Erythroblast (primary cell): ENCODE measurements around the gene UBE2F.

Experiments
- GATA1 ChIP-seq: IDR thresholded peaks from 2 replicates; pipeline ENCODE4 v1.6.1; 2011; ENCODE audit warnings: low read depth, mild to moderate bottlenecking, control low read depth, low read length, moderate library complexity
- POLR2A ChIP-seq: IDR thresholded peaks from 2 replicates; pipeline ENCODE4 v1.6.1; 2011; ENCODE audit warnings: mild to moderate bottlenecking, low read length

- TF ChIP-seq POLR2A (no peak), GATA1 (no peak)
Observed at GRCh38 chr2:238042090-238042489, 75.3 kb downstream of the UBE2F start.
